Iris pigment epithelial cell (primary cell): ENCODE data around the gene WDFY4.

Source experiments
- DNase-seq: peaks from one replicate; pipeline ENCODE4 v3.0.0-alpha.2; 2011; ENCODE audit warnings: low read depth

WDFY4 gene

DNA sequence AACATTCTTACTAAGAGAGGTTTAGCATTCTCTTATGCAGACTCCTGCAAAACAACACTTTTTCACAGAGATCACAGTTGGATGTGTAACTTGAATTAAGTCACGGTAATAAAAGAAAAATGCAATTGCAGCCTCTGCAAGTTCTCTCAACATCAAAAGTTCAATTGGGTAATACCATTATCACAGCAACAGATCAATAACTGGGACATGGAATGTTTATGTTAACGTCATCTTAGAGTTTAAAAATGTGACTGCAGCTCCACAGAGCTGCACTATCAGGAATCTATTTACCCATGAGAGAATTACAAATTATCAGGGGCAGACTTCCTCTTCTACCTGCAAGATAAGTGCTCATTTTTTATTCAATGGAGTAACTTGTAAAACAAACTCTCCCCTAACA is 344.0 kb downstream of the WDFY4 start:
- no peak for DNase-seq

DNA sequence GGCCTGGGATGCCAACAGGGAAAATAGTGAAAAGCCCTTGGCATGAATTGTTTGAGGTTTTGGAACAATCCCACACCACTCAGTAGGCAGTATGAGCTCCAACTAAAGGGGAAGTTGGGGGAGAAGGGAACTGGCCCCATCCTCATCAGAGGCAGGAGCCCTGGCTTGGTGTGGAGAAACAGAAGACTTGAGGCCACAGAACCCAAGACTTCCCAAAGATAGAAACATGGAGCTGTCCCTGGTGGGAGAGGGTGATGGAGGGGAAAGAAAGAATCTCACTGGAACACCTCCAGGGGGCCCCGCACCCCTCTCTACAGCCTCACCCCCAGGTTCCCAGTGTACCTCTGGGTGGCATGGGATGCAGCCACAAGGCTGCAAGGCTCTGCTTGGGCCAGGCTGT is 345.0 kb downstream of the WDFY4 start:
- DNase-seq: no peak
